ENCODE data around the gene MARK4.
"Not testable (repeated sequence)": the region's sequence is repeated elsewhere in the genome, so short reads cannot be mapped to it uniquely, and the experiment has no call there.

The MARK4 gene

GRCh38 chr19:45250832-45251451 lies at the start of gene MARK4:
TSS of gene MARK4 (plus strand) at chr19:45251271. CDS start at chr19:45251589, 318 bp downstream.
- peak; percentile 86 for DNase-seq

GRCh38 chr19:45202637-45203036 lies 48.4 kb upstream of the MARK4 start:
- DNase-seq: no peak

GRCh38 chr19:45205810-45206209 lies 45.3 kb upstream of the MARK4 start:
- DNase-seq: no peak

- no peak for DNase-seq
These were observed 44.7 kb upstream of the MARK4 start for GRCh38 chr19:45206328-45206727.

GRCh38 chr19:45211751-45212381 lies 39.2 kb upstream of the MARK4 start:
- no peak for DNase-seq

- no peak for DNase-seq
These were observed 38.0 kb upstream of the MARK4 start for GRCh38 chr19:45213031-45213430.

- DNase-seq: no peak
These were observed 35.5 kb upstream of the MARK4 start for GRCh38 chr19:45215391-45216191.

- DNase-seq: no peak
These were observed 34.4 kb upstream of the MARK4 start for GRCh38 chr19:45216667-45217066.

GRCh38 chr19:45217193-45217956 lies 33.7 kb upstream of the MARK4 start:
- no peak for DNase-seq

- DNase-seq: no peak
These were observed 33.1 kb upstream of the MARK4 start for GRCh38 chr19:45217957-45218334.

GRCh38 chr19:45218426-45218825 lies 32.6 kb upstream of the MARK4 start:
- DNase-seq: no peak

GRCh38 chr19:45218911-45219743 lies 31.9 kb upstream of the MARK4 start:
- no peak for DNase-seq

GRCh38 chr19:45222724-45223123 lies 28.3 kb upstream of the MARK4 start:
- DNase-seq: no peak

- no peak for DNase-seq
These were observed 27.2 kb upstream of the MARK4 start for GRCh38 chr19:45223879-45224278.

- DNase-seq: no peak
These were observed 26.4 kb upstream of the MARK4 start for GRCh38 chr19:45224645-45225044.

GRCh38 chr19:45229056-45229455 lies 22.0 kb upstream of the MARK4 start:
- not testable (repeated sequence) for DNase-seq

- DNase-seq: no peak
These were observed 19.2 kb upstream of the MARK4 start for GRCh38 chr19:45231891-45232290.

GRCh38 chr19:45234089-45234869 lies 16.8 kb upstream of the MARK4 start:
- no peak for DNase-seq

- DNase-seq: no peak
These were observed 15.6 kb upstream of the MARK4 start for GRCh38 chr19:45235485-45235884.

- no peak for DNase-seq
These were observed 12.5 kb upstream of the MARK4 start for GRCh38 chr19:45238556-45238955.

GRCh38 chr19:45243144-45243732 lies 7.8 kb upstream of the MARK4 start:
- no peak for DNase-seq
